HUES6 (cell line): ENCODE results near the gene CPA5.
"Not testable (repeated sequence)": the region's sequence is repeated elsewhere in the genome, so short reads cannot be mapped to it uniquely, and the experiment has no call there.

Source experiments
- H3K27ac ChIP-seq: 2 replicates; pipeline ENCODE4 v1.7.0; 2013; ENCODE audit warnings: low read depth, mild to moderate bottlenecking, low read length, inconsistent platforms
- H3K27me3 ChIP-seq: 2 replicates; pipeline ENCODE4 v1.6.1; 2013; ENCODE audit warnings: low read length; ENCODE audit not compliant: control insufficient read depth, insufficient read depth
- H3K36me3 ChIP-seq: 2 replicates; pipeline ENCODE4 v1.6.1; 2013; ENCODE audit warnings: low read length; ENCODE audit not compliant: control insufficient read depth, insufficient read depth
- H3K4me1 ChIP-seq: 2 replicates; pipeline ENCODE4 v1.6.1; 2013; ENCODE audit warnings: low read length; ENCODE audit not compliant: control insufficient read depth, insufficient read depth
- H3K4me3 ChIP-seq: 2 replicates; pipeline ENCODE4 v1.5.1; 2013; ENCODE audit warnings: low read depth, low read length
- H3K9ac ChIP-seq: one replicate; pipeline ENCODE4 v1.6.1; 2013; ENCODE audit warnings: mild to moderate bottlenecking, low read length
- H3K9me3 ChIP-seq: 2 replicates; pipeline ENCODE4 v1.6.1; 2013; ENCODE audit warnings: low read depth, low read length; ENCODE audit not compliant: control insufficient read depth, insufficient read depth

CPA5 gene

GRCh38 chr7:130369831-130370550 lies 25.4 kb downstream of the CPA5 start:
- peaks cover 52% of the 10 kb centered on the region for H3K4me1 ChIP-seq
- no peak overlapping the region for H3K9ac ChIP-seq
- no peaks in the 10 kb centered on the region for H3K27me3 ChIP-seq
- no peak overlapping the region for H3K4me3 ChIP-seq
- peaks cover 5% of the 10 kb centered on the region for H3K9me3 ChIP-seq
- H3K36me3 ChIP-seq: no peaks in the 10 kb centered on the region
- no peak overlapping the region for H3K27ac ChIP-seq

DNA sequence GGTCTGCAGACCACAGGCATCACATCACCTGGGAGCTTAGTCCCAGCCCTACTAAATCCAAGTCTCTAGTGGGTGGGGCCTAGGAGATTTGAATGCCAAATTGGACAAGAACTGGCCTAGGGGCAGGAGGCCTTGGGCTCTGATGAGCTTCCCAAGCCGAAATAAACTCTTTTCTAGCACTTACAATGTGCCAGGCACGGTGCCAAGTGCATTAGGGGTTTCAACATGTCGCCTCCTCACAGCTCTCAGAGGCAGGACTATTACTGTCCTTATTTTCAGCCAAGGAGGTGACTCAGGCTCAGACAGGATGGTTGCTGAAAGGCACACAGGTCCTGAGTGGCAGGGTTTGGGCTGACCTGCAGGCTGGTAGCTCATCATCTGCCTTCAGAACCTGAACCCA lies 26.4 kb downstream of the CPA5 start:
- H3K9me3 ChIP-seq: peaks cover 14% of the 10 kb centered on the region
- H3K9ac ChIP-seq: no peak overlapping the region
- peaks cover 42% of the 10 kb centered on the region for H3K4me1 ChIP-seq
- H3K36me3 ChIP-seq: no peaks in the 10 kb centered on the region
- no peak overlapping the region for H3K4me3 ChIP-seq
- H3K27ac ChIP-seq: no peak overlapping the region
- no peaks in the 10 kb centered on the region for H3K27me3 ChIP-seq

GRCh38 chr7:130372402-130373165 lies 28.0 kb downstream of the CPA5 start:
- H3K9ac ChIP-seq: peak overlapping the region; percentile 73
- no peak overlapping the region for H3K4me3 ChIP-seq
- H3K27me3 ChIP-seq: no peaks in the 10 kb centered on the region
- no peaks in the 10 kb centered on the region for H3K36me3 ChIP-seq
- peaks cover 39% of the 10 kb centered on the region; the same call in 1 of the 2 replicates for H3K4me1 ChIP-seq
- peaks cover 27% of the 10 kb centered on the region for H3K9me3 ChIP-seq
- peak overlapping the region; percentile 90; the same call in 1 of the 2 replicates for H3K27ac ChIP-seq

DNA sequence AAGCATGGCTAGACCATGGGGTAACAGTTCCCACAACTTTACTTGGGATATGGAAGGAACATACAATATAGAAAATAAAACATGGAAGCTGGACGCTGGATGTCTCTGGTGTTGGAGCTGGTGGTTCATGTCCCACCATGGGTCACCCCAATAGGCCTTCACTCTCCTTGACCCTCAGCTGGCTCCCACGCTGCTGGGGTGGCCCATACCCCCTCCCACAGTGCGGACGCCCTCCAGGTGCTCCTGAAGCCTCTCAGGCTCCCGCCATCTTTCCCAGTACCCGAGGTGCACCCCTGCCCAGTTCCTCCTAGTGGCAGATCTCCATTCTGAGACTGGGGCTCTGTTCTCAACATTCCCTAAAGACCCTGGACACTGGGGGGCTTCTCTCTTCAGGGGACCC lies 29.9 kb downstream of the CPA5 start:
- Histone ChIP-seq H3K27ac (peak overlapping the region; percentile 90; the same call in 1 of the 2 replicates), H3K36me3 (no peaks in the 10 kb centered on the region), H3K9ac (peak overlapping the region; percentile 73), H3K4me3 (no peak overlapping the region), H3K9me3 (peaks cover 27% of the 10 kb centered on the region), H3K27me3 (no peaks in the 10 kb centered on the region), H3K4me1 (peaks cover 27% of the 10 kb centered on the region; the same call in 1 of the 2 replicates)

GRCh38 chr7:130376461-130376860 lies 31.8 kb downstream of the CPA5 start:
- not testable (repeated sequence) for H3K4me3 ChIP-seq, H3K9ac ChIP-seq, H3K27ac ChIP-seq, H3K36me3 ChIP-seq, H3K27me3 ChIP-seq
- H3K4me1 ChIP-seq: peaks cover 30% of the 10 kb centered on the region; the same call in 1 of the 2 replicates
- H3K9me3 ChIP-seq: peaks cover 27% of the 10 kb centered on the region

GRCh38 chr7:130377178-130377577 lies 32.6 kb downstream of the CPA5 start:
- Histone ChIP-seq H3K27ac (no peak overlapping the region), H3K4me1 (peaks cover 30% of the 10 kb centered on the region; the same call in 1 of the 2 replicates), H3K4me3 (no peak overlapping the region), H3K27me3 (no peaks in the 10 kb centered on the region), H3K36me3 (no peaks in the 10 kb centered on the region), H3K9me3 (peaks cover 23% of the 10 kb centered on the region), H3K9ac (no peak overlapping the region)

DNA sequence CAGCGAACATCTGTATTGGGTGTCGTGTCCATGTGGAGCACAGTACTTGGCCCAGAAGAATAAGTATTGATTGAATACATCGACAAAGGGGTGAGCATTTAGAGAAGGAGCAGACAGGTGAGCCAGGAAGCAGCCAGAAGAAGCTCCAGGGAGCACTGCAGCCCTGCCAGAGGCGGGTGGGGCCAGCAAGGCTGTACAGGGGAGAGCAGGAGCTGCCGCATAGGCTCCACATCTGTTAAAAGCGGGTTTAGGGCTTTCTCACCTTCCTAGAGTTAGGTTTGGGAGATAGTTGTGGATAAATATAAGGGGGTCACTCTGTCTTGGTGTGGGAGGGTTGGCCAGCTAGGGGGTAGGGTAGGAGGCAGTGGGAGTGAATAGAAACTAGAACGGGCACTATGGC lies 34.4 kb downstream of the CPA5 start:
- no peaks in the 10 kb centered on the region for H3K36me3 ChIP-seq
- peaks cover 14% of the 10 kb centered on the region; the same call in 1 of the 2 replicates for H3K4me1 ChIP-seq
- no peak overlapping the region for H3K9ac ChIP-seq
- no peak overlapping the region for H3K4me3 ChIP-seq
- H3K9me3 ChIP-seq: peaks cover 23% of the 10 kb centered on the region
- no peak overlapping the region for H3K27ac ChIP-seq
- H3K27me3 ChIP-seq: no peaks in the 10 kb centered on the region

GRCh38 chr7:130379532-130379920 lies 34.9 kb downstream of the CPA5 start:
- Histone ChIP-seq H3K36me3 (no peaks in the 10 kb centered on the region), H3K4me3 (no peak overlapping the region), H3K27me3 (no peaks in the 10 kb centered on the region), H3K27ac (no peak overlapping the region), H3K9me3 (peaks cover 23% of the 10 kb centered on the region), H3K4me1 (peaks cover 10% of the 10 kb centered on the region; the same call in 1 of the 2 replicates), H3K9ac (peak overlapping the region; percentile 43)

GRCh38 chr7:130379921-130380860 lies 35.6 kb downstream of the CPA5 start, which contains the start of gene CPA1:
CPA1 (plus strand) TSS chr7:130380494; CDS start chr7:130380521, 27 bp downstream.
- no peak within 1 kb of the TSS for H3K4me3 ChIP-seq
- H3K9me3 ChIP-seq: peaks cover 20% of the 10 kb centered on the region
- peak within 1 kb of the TSS; percentile 43 for H3K9ac ChIP-seq
- H3K4me1 ChIP-seq: peaks cover 10% of the 10 kb centered on the region; the same call in 1 of the 2 replicates
- H3K36me3 ChIP-seq: no peaks in the 10 kb centered on the region
- no peak within 1 kb of the TSS for H3K27ac ChIP-seq
- H3K27me3 ChIP-seq: no peaks in the 10 kb centered on the region

GRCh38 chr7:130380861-130381455 lies 36.3 kb downstream of the CPA5 start:
- H3K36me3 ChIP-seq: no peaks in the 10 kb centered on the region
- no peak overlapping the region for H3K27ac ChIP-seq
- H3K4me3 ChIP-seq: no peak overlapping the region
- H3K9ac ChIP-seq: no peak overlapping the region
- peaks cover 14% of the 10 kb centered on the region for H3K9me3 ChIP-seq
- H3K4me1 ChIP-seq: peaks cover 10% of the 10 kb centered on the region; the same call in 1 of the 2 replicates
- H3K27me3 ChIP-seq: no peaks in the 10 kb centered on the region
